ENCODE data around the gene MDH1B. TPM values are rescaled to one million over a fixed set of nuclear protein-coding genes. Genes with fewer than 3 reads are reported as not detected.

Gene MDH1B
- total RNA-seq, 1 experiment from 2014 or later = 3.7 TPM

DNA sequence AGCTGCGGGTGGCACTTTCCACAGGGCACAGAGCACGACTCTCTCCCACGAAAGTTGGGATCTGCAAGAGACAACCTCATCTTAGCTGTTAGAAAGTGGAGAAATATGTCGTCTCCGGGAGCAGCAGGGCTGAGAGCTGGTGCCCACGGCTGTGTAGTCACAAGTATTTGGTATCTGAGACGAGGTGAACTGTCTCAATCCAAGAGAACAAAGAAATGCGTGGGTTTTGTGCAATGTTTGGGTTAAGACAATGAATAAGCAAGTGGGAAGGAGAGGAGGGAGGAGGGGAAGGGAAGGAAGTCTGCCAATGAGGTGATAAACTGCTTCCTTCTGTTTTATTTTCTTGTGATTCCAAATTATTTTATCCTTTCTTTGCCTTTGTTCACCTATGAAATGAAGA lies 65.0 kb downstream of the MDH1B start:
- ChIA-PET POLR2A (no interaction called here), CTCF (no interaction called here), RAD21 (ENCODE audit: low non-redundant PET in 1 of 2, low total read pairs in 2 of 2, uncharacterized antibody in 2 of 2, unreplicated experiment in 2 of 2) (no interaction called here)
- intact Hi-C loops (cut with micrococcal nuclease) = no loop called here
- Histone ChIP-seq H3K4me2 (ENCODE audit: low read length) (no peak overlapping the region), H3K36me3 (ENCODE audit: control insufficient read depth in 1 of 2, insufficient read depth in 2 of 2, low read length in 2 of 2) (no peaks in the 10 kb centered on the region), H4K20me1 (ENCODE audit: insufficient read depth) (no peaks in the 10 kb centered on the region), H3K4me3 (replicated peaks in 1 of 2; ENCODE audit: low read depth in 1 of 2, low read length in 2 of 2) (no peak overlapping the region), H3K9me2 (ENCODE audit: insufficient read depth) (no peaks in the 10 kb centered on the region), H3K79me2 (ENCODE audit: insufficient read depth, low read length) (no peaks in the 10 kb centered on the region), H3K27me3 (ENCODE audit: insufficient read depth, low read length) (no peaks in the 10 kb centered on the region), H2AFZ (ENCODE audit: low read depth, low read length, poor library complexity, severe bottlenecking) (no peak overlapping the region), H3K4me1 (ENCODE audit: control insufficient read depth in 1 of 2, insufficient read depth in 2 of 2, low read length in 2 of 2) (no peaks in the 10 kb centered on the region), H3K9ac (ENCODE audit: low read length) (no peak overlapping the region), H3K9me3 (ENCODE audit: control insufficient read depth in 1 of 2, insufficient read depth in 1 of 2, low read depth in 1 of 2, low read length in 2 of 2) (no peaks in the 10 kb centered on the region), H3K27ac (ENCODE audit: low read depth, low read length) (no peak overlapping the region)
- TF ChIP-seq ZNF274 (IDR thresholded peaks at IDR 0.05; ENCODE audit: low read depth, low read length) (no peak), EZH2 (IDR thresholded peaks at IDR 0.05) (no peak), FOSL1 (IDR thresholded peaks at IDR 0.05; ENCODE audit: low read depth) (no peak), SRF (IDR thresholded peaks at IDR 0.05; ENCODE audit: low read depth) (no peak), RAD21 (IDR thresholded peaks at IDR 0.05; ENCODE audit: low read depth) (no peak), TCF7L2 (IDR thresholded peaks at IDR 0.05; ENCODE audit: borderline replicate concordance, extremely low read depth, insufficient read depth, insufficient read length) (no peak), POLR2AphosphoS5 (IDR thresholded peaks at IDR 0.05; ENCODE audit: low read depth, low read length) (no peak), EZH2phosphoT487 (IDR thresholded peaks at IDR 0.05; ENCODE audit: borderline replicate concordance) (no peak), POLR2A (IDR thresholded peaks at IDR 0.05; ENCODE audit: borderline replicate concordance, extremely low read depth, insufficient read depth, insufficient read length) (no peak), SP1 (IDR thresholded peaks at IDR 0.05; ENCODE audit: low read depth) (no peak)
- TF ChIP-seq, protein P1, sequence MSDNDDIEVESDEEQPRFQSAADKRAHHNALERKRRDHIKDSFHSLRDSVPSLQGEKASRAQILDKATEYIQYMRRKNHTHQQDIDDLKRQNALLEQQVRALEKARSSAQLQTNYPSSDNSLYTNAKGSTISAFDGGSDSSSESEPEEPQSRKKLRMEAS (IDR thresholded peaks at IDR 0.05) = no peak
- TF ChIP-seq, protein P2, sequence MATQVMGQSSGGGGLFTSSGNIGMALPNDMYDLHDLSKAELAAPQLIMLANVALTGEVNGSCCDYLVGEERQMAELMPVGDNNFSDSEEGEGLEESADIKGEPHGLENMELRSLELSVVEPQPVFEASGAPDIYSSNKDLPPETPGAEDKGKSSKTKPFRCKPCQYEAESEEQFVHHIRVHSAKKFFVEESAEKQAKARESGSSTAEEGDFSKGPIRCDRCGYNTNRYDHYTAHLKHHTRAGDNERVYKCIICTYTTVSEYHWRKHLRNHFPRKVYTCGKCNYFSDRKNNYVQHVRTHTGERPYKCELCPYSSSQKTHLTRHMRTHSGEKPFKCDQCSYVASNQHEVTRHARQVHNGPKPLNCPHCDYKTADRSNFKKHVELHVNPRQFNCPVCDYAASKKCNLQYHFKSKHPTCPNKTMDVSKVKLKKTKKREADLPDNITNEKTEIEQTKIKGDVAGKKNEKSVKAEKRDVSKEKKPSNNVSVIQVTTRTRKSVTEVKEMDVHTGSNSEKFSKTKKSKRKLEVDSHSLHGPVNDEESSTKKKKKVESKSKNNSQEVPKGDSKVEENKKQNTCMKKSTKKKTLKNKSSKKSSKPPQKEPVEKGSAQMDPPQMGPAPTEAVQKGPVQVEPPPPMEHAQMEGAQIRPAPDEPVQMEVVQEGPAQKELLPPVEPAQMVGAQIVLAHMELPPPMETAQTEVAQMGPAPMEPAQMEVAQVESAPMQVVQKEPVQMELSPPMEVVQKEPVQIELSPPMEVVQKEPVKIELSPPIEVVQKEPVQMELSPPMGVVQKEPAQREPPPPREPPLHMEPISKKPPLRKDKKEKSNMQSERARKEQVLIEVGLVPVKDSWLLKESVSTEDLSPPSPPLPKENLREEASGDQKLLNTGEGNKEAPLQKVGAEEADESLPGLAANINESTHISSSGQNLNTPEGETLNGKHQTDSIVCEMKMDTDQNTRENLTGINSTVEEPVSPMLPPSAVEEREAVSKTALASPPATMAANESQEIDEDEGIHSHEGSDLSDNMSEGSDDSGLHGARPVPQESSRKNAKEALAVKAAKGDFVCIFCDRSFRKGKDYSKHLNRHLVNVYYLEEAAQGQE (IDR thresholded peaks at IDR 0.05; ENCODE audit: low read depth) = no peak
- ATAC-seq (no peak), DNase-seq (ENCODE audit: low read depth, low spot score) (no peak)
- BruUV-seq (replicated peaks) = no TSS peak
